H9 (cell line): ENCODE data around the gene SURF4. TPM values are rescaled to one million over a fixed set of nuclear protein-coding genes. Genes with fewer than 3 reads are reported as not detected.
A peak's percentile ranks its signal among the peaks of the same experiment; 100 is the strongest.

Source experiments
- DNase-seq: peaks from one replicate; pipeline ENCODE4 v3.0.0-alpha.2; 2017
- H2AFZ ChIP-seq: one replicate; pipeline ENCODE4 v1.6.1; 2013; ENCODE audit warnings: mild to moderate bottlenecking, low read length, control low read depth, moderate library complexity
- H2AK5ac ChIP-seq: 2 replicates; pipeline ENCODE4 v1.6.1; 2013; ENCODE audit warnings: low read length, control low read depth, mixed read lengths; ENCODE audit not compliant: insufficient read length
- H2BK120ac ChIP-seq: one replicate; pipeline ENCODE4 v1.6.1; 2013; ENCODE audit warnings: low read depth, mild to moderate bottlenecking, low read length, control low read depth, inconsistent platforms; ENCODE audit not compliant: poor library complexity, severe bottlenecking
- H2BK12ac ChIP-seq: 2 replicates; pipeline ENCODE4 v1.6.1; 2013; ENCODE audit warnings: low read length, control low read depth, mixed read lengths, low read depth; ENCODE audit not compliant: insufficient read length
- H2BK15ac ChIP-seq: 2 replicates; pipeline ENCODE4 v1.6.1; 2013; ENCODE audit warnings: low read depth, low read length, control low read depth
- H2BK20ac ChIP-seq: one replicate; pipeline ENCODE4 v1.6.1; 2013; ENCODE audit warnings: low read depth, mild to moderate bottlenecking, low read length, control low read depth, inconsistent platforms; ENCODE audit not compliant: poor library complexity, severe bottlenecking
- H2BK5ac ChIP-seq: 2 replicates; pipeline ENCODE4 v1.6.1; 2013; ENCODE audit warnings: low read length, control low read depth, mixed read lengths; ENCODE audit not compliant: insufficient read length
- H3K14ac ChIP-seq: 2 replicates; pipeline ENCODE4 v1.6.1; 2013; ENCODE audit warnings: low read length, control low read depth; ENCODE audit not compliant: insufficient read depth
- H3K18ac ChIP-seq: 2 replicates; pipeline ENCODE4 v1.6.1; 2013; ENCODE audit warnings: low read depth, mild to moderate bottlenecking, mixed read lengths, low read length, control low read depth; ENCODE audit not compliant: insufficient read length
- H3K23ac ChIP-seq: 2 replicates; pipeline ENCODE4 v1.6.1; 2013; ENCODE audit warnings: low read length, control low read depth, mixed read lengths, low read depth; ENCODE audit not compliant: insufficient read length
- H3K23me2 ChIP-seq: 2 replicates; pipeline ENCODE4 v1.6.1; 2013; ENCODE audit warnings: low read depth, mild to moderate bottlenecking, mixed read lengths, low read length, control low read depth; ENCODE audit not compliant: insufficient read length, poor library complexity, severe bottlenecking
- H3K27ac ChIP-seq: 2 replicates; pipeline ENCODE4 v1.5.1; 2013; ENCODE audit warnings: low read length, control low read depth, mixed read lengths, low read depth; ENCODE audit not compliant: insufficient read length
- H3K27me3 ChIP-seq: 2 replicates; pipeline ENCODE4 v1.6.1; 2013; ENCODE audit warnings: low read length, control low read depth, inconsistent platforms; ENCODE audit not compliant: insufficient read depth
- H3K4ac ChIP-seq: 2 replicates; pipeline ENCODE4 v1.6.1; 2013; ENCODE audit warnings: low read depth, mild to moderate bottlenecking, control low read depth, inconsistent platforms, low read length, moderate library complexity
- H3K4me1 ChIP-seq: 2 replicates; pipeline ENCODE4 v1.6.1; 2013; ENCODE audit warnings: low read length, control low read depth, inconsistent platforms; ENCODE audit not compliant: insufficient read depth
- H3K4me2 ChIP-seq: 2 replicates; pipeline ENCODE4 v1.6.1; 2013; ENCODE audit warnings: low read length, control low read depth, mixed read lengths; ENCODE audit not compliant: insufficient read length, insufficient read depth
- H3K56ac ChIP-seq: 2 replicates; pipeline ENCODE4 v1.6.1; 2013; ENCODE audit warnings: low read depth, mild to moderate bottlenecking, mixed read lengths, low read length, control low read depth; ENCODE audit not compliant: insufficient read length
- H3K79me1 ChIP-seq: 2 replicates; pipeline ENCODE4 v1.6.1; 2013; ENCODE audit warnings: low read depth, mild to moderate bottlenecking, moderate library complexity, low read length, control low read depth, inconsistent platforms; ENCODE audit not compliant: insufficient read depth, poor library complexity, severe bottlenecking
- H3K79me2 ChIP-seq: 2 replicates; pipeline ENCODE4 v1.6.1; 2013; ENCODE audit warnings: low read length, control low read depth, inconsistent platforms; ENCODE audit not compliant: insufficient read depth
- H3K9ac ChIP-seq: 2 replicates; pipeline ENCODE4 v1.6.1; 2013; ENCODE audit warnings: low read length, control low read depth, mixed read lengths; ENCODE audit not compliant: insufficient read length; ENCODE audit errors: extremely low read depth
- H3K9me3 ChIP-seq: one replicate; pipeline ENCODE4 v1.6.1; 2013; ENCODE audit warnings: low read depth, low read length, inconsistent platforms; ENCODE audit not compliant: control insufficient read depth
- H3T11ph ChIP-seq: one replicate; pipeline ENCODE4 v1.6.1; 2013; ENCODE audit warnings: mild to moderate bottlenecking, low read length, control low read depth, inconsistent platforms
- H4K20me1 ChIP-seq: one replicate; pipeline ENCODE4 v1.6.1; 2013; ENCODE audit not compliant: control insufficient read depth, insufficient read length, insufficient read depth
- H4K5ac ChIP-seq: 2 replicates; pipeline ENCODE4 v1.6.1; 2013; ENCODE audit warnings: low read depth, mild to moderate bottlenecking, mixed read lengths, low read length, control low read depth; ENCODE audit not compliant: insufficient read length
- H4K8ac ChIP-seq: replicated peaks from 2 replicates; pipeline ENCODE4 v1.6.1; 2013; ENCODE audit warnings: low read length, control low read depth, mixed read lengths, low read depth; ENCODE audit not compliant: insufficient read length
- H4K91ac ChIP-seq: 2 replicates; pipeline ENCODE4 v1.6.1; 2013; ENCODE audit warnings: low read depth, mild to moderate bottlenecking, moderate library complexity, mixed read lengths, low read length, control low read depth; ENCODE audit not compliant: insufficient read length
- H3K27ac Mint-ChIP-seq, 3 experiments: 2 replicates in 2 of 3; 3 replicates in 1 of 3; pipeline ENCODE4 v1.8.0; 2020 to 2021; ENCODE audit warnings: mixed read lengths in 3 of 3, mild to moderate bottlenecking in 1 of 3, moderate library complexity in 1 of 3
- H3K27me3 Mint-ChIP-seq: 2 replicates; pipeline ENCODE4 v1.8.0; 2021; ENCODE audit warnings: low read depth, mild to moderate bottlenecking, moderate library complexity, mixed read lengths
- H3K36me3 Mint-ChIP-seq, 3 experiments: 2 replicates in 2 of 3; 3 replicates in 1 of 3; pipeline ENCODE4 v1.8.0; 2020 to 2021; ENCODE audit warnings: low read depth in 3 of 3, mixed read lengths in 3 of 3; ENCODE audit not compliant: insufficient read depth in 1 of 3
- H3K4me1 Mint-ChIP-seq, 2 experiments: 2 replicates each; pipeline ENCODE4 v1.8.0; 2020; ENCODE audit warnings: mixed read lengths in 2 of 2
- H3K4me3 Mint-ChIP-seq, 2 experiments: 2 replicates in 1 of 2; 3 replicates in 1 of 2; pipeline ENCODE4 v1.8.0; 2020 to 2021; ENCODE audit warnings: mild to moderate bottlenecking in 2 of 2, mixed read lengths in 2 of 2, moderate library complexity in 1 of 2
- H3K9me3 Mint-ChIP-seq, 2 experiments: 2 replicates in 1 of 2; 3 replicates in 1 of 2; pipeline ENCODE4 v1.8.0; 2020; ENCODE audit warnings: mild to moderate bottlenecking in 2 of 2, mixed read lengths in 2 of 2, moderate library complexity in 1 of 2
- CTCF ChIP-seq: fragments of 200-600 bp; sonication (generic); conservative IDR thresholded peaks from 3 replicates; pipeline ENCODE4 v1.8.0; 2021; ENCODE audit warnings: antibody characterized with exemption, mild to moderate bottlenecking
- WGBS: extraction: QIAGEN DNeasy Blood & Tissue Kit; methylation state at CpG from one replicate; pipeline ENCODE4 v1.1.7; 2013; ENCODE audit warnings: missing lambda C conversion rate, low lambda C conversion rate, mixed read lengths; ENCODE audit not compliant: insufficient read length; ENCODE audit errors: extremely low coverage; 5-methylcytosine and 5-hydroxymethylcytosine counted together
- total RNA-seq: library from RNA; stranded (reverse); gene quantifications from 2 replicates; pipeline ENCODE4 v1.2.1, GENCODE V29; 2021

Gene SURF4
- total RNA-seq, 1 experiment from 2014 or later: 146 TPM

GRCh38 chr9:133382507-133383141, 6.8 kb upstream of the SURF4 start:
- Histone ChIP-seq H3K14ac (no peak overlapping the region), H4K91ac (no peak overlapping the region), H2AFZ (no peak overlapping the region), H3K4me1 (no peaks in the 10 kb centered on the region), H4K8ac (peak overlapping the region; percentile 95), H3K27me3 (no peaks in the 10 kb centered on the region), H3K23me2 (no peaks in the 10 kb centered on the region), H3K18ac (no peak overlapping the region), H4K20me1 (peaks cover 3% of the 10 kb centered on the region), H3T11ph (no peak overlapping the region), H2BK15ac (no peak overlapping the region), H3K56ac (no peak overlapping the region), H2BK120ac (no peak overlapping the region), H3K4ac (no peak overlapping the region), H3K23ac (peak overlapping the region; percentile 55), H3K27ac (no peak overlapping the region), H3K9ac (no peak overlapping the region), H2BK5ac (no peak overlapping the region), H3K9me3 (no peaks in the 10 kb centered on the region), H2BK20ac (no peak overlapping the region), H3K79me2 (no peaks in the 10 kb centered on the region), H2AK5ac (no peak overlapping the region), H3K4me2 (no peak overlapping the region), H2BK12ac (no peak overlapping the region), H4K5ac (peak overlapping the region; percentile 9), H3K79me1 (no peaks in the 10 kb centered on the region)
- no peak overlapping the region for H3K27ac Mint-ChIP-seq
- no peak overlapping the region for H3K4me3 Mint-ChIP-seq
- H3K27me3 Mint-ChIP-seq: peaks cover 19% of the 10 kb centered on the region
- H3K36me3 Mint-ChIP-seq: no peaks in the 10 kb centered on the region
- DNase-seq: no peak
- no peaks in the 10 kb centered on the region; a peak in 1 of 4 replicates for H3K4me1 Mint-ChIP-seq
- H3K9me3 Mint-ChIP-seq: no peaks in the 10 kb centered on the region; a peak in 1 of 5 replicates
- TF ChIP-seq CTCF: no peak
- 100% methylated on average over 3 of the region's 4 CpGs for WGBS
